GM21447 (cell line): Measurements from ENCODE around the gene METTL14.

Source experiments
- ATAC-seq: cut with Tn5 transposase; IDR thresholded peaks from one replicate; pipeline ENCODE4 v1.9.1; 2021; ENCODE audit not compliant: unreplicated experiment

The METTL14 gene

DNA sequence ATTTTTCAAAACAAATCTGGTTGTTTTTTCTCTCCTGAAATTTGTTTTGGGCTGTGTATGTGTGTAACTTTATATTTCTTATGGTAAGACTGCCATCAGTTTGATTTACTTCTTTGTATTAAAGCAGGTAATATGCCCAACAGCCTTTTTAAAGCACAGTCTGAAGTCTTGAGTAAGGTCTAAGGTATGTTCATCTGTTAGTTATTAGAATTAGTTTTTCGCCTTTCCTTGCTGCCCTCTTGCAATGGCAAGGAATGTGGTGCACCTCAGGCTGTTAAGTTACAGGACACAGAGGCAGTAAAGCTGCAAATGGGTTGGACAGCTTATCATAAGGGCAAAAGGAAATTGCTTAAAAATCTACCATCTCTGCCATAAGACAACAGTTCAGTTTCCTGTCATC is 71.8 kb downstream of the METTL14 start:
- ATAC-seq, result no peak

DNA sequence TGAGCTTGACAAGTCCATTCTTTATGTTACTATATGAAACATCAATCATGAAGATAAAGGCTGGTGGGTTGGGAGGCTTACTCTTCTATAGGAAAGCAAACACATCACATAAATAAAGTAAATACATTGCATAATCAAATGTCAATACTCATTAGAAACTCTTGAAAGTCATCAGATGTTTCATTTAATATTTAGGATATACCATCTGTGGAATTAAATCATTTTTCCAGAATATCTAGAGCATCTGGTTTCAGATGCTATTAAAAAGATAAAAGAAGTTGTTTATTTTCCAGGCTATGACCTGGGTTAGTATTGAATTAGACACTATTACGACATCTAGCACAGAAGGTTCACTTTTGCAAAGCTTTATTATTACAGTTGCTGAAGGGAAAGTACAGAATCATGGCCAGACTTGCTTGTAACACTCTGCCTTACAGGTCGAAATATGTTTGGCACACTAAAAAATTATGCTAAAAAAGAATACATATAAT is 72.6 kb downstream of the METTL14 start:
- no peak for ATAC-seq

DNA sequence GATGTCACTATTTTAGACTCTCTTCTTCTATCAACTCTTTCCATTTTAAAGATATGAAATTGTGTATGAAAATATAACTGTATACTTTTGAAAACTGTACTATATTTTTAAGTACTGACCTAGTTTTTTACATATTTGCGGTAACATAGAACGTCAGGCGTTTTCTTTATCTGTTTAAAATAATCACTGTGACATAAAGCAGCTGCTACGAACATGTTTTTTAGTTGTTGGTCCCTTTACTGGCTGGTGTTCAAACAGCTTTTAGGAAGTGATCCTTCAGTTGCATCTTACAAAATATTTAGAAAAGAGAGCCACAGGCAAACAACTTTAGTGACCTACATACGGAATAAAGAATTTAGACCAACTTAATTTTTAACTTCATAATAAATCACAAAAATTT is 73.1 kb downstream of the METTL14 start:
- ATAC-seq, result no peak

DNA sequence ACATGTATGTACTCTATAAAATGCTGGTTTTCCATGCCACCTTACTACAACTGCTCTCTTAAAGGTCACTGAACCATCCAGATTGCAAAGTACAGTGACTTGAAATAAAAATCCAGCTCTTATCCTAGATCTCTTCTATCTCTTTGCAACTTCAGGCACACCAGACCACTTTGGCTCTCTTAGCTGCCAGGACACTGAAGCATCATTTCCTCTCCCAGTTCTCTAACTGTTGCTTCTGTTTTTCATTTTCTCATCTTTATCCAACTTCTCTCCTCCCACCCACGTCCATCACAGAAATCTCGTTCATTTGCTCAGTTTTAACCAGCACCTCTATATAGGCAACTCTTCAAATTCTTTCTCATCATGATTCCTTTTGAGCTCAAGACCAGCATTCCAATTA is 74.3 kb downstream of the METTL14 start:
- no peak for ATAC-seq

DNA sequence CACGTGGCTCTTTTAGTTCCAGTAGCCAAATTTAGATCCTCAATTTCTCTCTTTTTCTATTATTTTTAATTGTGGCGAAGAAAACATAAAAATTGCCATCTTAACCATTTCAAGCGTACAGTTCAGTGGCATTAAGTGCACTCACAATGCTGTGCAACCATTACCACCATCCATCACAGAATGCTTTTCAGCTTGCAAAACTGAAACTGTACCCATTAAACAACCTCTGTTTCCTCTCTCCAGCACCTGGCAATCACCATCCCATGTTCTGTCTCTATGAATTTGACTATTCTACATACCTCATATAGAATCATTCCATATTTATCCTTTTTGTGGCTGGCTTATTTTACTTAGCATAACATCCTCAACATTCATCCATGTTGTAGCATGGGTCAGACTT is 74.9 kb downstream of the METTL14 start:
- ATAC-seq, result peak; percentile 55

DNA sequence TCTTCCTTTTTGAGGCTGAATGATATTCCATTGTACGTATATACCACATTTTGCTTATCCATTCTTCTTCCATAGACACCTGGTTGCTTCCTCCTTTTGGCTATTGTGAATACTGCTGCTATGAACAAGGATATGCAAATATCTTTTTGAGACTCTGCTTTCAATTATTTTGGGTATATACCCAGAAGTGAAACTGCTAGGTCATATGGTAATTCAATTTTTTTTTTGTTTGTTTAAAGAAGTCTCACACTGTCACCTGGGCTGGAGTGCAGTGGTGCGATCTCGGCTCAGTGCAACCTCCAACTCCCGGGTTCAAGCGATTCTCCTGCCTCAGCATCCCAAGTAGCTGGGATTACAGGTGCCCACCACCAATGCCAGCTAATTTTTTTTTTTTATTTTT is 75.3 kb downstream of the METTL14 start:
- peak; percentile 98 for ATAC-seq

DNA sequence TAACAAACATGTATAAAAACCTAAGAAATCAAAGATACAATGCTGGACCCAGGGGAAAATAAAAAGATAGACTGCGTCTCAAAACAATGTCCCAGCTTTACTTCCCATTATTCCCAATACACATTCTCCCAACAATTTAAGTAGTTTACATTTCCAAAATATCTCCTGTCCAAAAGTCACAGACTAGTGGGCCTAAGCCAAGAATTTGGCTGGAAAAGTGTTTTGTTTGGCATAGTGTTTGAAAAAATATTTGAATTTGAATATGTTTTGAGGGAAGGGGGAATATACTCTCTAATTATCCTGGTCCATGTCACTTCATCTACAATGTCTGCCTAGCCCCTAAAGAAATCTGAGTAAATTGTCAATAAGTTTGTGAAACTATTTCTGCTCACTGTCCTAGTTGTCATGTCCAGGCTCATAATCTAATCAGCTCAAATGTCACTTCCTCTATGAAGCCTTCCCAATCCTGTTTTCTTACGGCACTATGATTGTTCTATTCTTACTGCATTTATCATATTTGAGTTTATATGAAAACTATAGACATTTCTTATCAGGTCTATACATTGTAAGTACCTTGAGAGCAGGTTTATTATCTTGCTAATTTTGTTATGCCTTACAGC is 76.3 kb downstream of the METTL14 start:
- no peak for ATAC-seq

DNA sequence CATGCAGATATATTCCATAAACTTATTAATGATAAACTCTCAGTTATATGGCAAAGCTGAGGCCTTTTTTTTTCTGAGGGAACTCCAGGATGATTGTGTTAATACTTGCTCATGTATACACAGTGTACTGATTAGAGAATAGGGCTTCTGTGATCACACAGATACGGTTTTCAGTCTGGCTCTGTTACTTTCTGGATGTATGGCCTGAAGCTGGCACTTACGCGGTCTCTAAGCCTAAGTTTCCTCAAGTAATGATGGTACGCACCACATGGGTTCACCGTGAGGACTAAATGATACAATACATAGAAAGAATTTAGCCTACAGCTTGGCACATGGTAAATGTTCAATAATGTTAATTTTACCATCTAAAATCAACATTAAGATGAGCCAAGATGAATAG is 77.0 kb downstream of the METTL14 start:
- ATAC-seq, result no peak

DNA sequence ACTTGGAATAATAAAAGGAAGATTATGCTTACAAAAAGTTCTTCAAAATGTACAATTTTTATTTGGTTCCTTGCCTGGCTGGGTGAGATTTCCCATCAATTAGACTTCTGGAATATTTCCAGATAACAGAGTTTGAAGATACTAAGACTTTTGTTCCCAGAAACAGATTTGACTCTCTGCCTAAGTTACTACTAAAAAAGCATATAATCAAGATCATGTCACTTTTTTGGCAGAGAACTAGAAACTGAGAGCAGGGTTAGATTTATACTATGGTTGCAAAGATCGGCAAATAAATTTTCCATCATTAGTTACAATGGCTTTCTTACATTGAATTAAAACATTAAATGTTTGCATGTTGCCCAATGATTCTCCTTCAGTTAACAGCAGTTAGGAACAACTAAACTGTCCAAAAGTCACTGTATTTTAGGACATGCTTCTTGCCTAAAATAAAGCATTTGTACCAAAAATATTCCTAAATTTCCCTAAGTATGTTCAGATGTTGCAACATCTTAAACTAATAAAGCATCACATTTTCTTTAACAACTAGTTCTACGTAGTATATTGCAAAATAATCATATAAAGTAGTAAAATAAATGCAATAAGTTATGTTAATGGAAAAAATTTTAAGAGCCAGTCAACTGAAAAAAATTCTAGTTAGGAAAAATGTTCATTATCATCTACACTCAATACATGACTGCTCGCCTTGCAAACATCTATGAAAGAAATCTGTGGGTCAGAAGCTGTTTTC is 77.7 kb downstream of the METTL14 start:
- no peak for ATAC-seq
